Stimulated activated CD8-positive, alpha-beta memory T cell treated with anti-CD3 and anti-CD28 coated beads, Interleukin-15, amount 100 ng/mL, for 1 hour (primary cell): ENCODE measurements around the gene DUS4L.

Experiments used
- DNase-seq: peaks from one replicate; pipeline ENCODE4 v3.0.0-alpha.2; 2020; ENCODE audit warnings: low read depth

Gene DUS4L

DNA sequence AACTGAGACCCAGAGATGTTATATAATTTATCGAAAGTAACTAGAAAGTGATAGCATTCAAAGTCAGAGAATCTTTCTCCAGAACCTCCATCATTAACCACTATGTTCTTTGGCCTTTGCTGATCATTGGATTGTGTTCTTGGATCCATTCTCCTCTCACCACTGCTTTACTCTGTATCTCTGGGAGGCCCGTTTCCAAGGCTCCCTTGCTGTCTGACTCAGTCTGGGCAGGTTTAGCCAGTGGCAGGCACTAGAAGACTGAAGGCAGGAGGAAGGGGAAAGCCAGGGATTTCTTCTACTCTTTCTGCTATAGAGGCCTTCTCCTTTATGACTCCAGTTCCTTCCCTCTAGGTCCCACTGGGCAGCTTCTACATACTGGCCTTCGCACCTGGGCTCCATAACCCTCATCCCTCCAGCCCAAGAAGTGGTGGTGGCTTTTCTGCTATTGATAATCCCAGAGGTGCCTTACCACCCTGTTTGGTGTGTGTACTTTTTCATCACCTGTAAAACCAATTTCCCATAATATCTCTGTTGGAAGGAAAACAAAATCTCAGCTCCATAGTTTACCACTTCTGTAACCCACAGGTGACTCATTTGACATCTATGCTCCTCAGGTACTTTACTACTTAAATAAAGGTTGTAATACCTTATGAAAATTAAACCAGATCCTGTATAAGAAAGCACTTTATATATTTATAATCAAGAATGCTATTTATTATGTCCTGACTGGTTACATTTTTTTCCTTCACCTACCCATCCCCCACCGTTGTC, 52.3 kb downstream of the DUS4L start:
- no peak for DNase-seq

DNA sequence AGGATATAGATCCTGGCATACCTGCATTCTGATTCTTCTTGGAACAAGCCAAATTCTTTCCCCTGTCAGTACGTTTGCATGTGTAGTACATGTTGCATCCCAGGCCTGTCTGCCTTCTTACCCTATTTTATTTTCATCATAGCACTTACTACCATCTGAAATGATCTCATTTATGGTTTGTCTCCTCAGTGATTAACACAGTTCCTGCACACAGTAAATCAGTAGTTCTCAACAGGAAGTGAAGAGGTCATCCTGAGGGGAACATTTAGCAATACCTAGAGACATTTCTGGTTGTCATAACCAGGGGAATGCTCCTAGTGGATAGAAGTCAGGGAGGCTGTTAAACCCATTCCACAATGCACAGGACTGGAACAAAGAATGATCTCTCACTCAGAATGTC, 58.7 kb downstream of the DUS4L start:
- no peak for DNase-seq

DNA sequence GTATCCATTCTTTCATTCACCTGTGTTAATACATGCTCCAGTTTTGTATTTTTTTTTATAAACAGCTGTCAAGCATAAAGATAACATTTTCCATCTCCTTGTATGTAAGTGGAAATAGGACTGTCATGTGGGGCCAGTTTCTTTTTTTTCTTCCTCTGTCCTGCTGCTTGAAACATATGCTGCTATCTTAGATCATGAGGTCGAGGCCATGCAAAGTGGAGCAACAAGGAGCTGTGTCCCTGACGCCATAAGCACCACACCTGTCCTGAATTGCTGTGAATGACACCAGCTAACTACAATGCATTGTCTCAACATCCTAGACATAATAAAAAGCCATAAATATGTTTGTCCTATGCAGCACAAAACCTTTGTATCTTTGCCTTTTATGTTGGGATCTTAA, 59.1 kb downstream of the DUS4L start:
- no peak for DNase-seq

DNA sequence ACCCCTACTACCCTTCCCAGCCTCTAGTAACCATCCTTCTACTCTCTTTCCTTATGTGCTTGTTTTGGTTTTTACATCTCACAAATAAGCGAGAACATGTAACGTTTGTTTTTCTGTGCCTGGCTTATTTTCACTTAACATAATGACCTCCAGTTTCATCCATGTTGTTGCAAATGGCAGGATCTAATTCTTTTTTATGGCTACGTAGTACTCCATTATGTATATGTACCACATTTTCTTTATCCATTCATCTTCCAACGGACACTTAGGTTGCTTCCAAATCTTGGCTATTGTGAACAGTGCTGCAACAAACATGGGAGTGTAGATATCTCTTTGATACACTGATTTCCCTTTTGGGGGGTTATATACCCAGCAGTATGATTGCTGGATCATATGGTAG, 63.2 kb downstream of the DUS4L start:
- no peak for DNase-seq
